NOMO-1 treated with DMSO at 0.1 percent for 48 hours (cell line): Measurements from ENCODE around the gene IFNLR1.

ENCODE experiments used
- DNase-seq: peaks from one replicate; lab custom pipeline; 2025; ENCODE audit not compliant: unreplicated experiment; lab: John Stamatoyannopoulos, UW

Gene IFNLR1

GRCh38 chr1:24124980-24125379, 62.1 kb downstream of the IFNLR1 start:
- no peak for DNase-seq

- DNase-seq, result no peak
These were observed 63.5 kb downstream of the IFNLR1 start for GRCh38 chr1:24123611-24124010.

GRCh38 chr1:24122776-24123175, 64.3 kb downstream of the IFNLR1 start:
- no peak for DNase-seq

DNA sequence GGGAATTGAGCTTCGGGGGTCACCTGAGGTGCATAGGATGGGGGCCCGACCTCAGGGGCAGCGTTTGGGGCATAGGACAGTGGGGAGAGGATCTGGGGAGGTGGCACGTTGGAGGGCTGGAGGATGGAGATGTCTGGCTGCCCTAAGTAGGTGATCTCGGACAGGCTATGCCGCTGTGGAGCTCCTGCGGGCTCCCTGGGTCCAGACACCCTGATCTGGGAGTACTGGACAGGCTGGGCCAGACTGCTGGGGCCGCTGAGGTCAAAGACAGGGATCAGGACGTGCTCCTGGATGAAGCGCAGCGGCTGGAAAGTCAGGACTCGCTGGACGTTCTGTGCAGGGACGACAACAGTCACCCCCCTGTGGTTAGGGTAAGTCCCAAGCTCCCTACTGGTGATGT, 65.7 kb downstream of the IFNLR1 start:
- no peak for DNase-seq

DNA sequence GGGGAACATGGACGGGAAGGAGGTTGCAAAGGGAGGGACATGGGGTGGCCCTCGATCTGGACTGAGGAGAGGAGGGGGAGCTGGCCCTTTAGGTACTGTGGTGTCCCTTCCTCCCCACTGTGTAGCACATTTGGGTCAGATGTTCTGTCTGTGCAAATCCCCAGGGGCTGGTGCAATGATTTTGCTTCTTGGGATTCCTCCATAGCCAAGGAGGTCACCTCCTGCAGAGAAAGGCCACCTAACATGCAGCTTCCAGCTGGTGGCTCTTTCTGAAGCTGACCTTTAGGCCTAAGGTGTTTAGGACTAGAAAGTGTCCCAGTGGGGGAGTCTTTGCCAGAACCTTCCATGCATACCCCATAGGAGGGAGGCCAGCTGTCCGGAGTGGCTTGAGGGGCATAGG, 66.1 kb downstream of the IFNLR1 start:
- DNase-seq, result no peak

GRCh38 chr1:24119859-24120756, 67.0 kb downstream of the IFNLR1 start:
- no peak for DNase-seq

DNA sequence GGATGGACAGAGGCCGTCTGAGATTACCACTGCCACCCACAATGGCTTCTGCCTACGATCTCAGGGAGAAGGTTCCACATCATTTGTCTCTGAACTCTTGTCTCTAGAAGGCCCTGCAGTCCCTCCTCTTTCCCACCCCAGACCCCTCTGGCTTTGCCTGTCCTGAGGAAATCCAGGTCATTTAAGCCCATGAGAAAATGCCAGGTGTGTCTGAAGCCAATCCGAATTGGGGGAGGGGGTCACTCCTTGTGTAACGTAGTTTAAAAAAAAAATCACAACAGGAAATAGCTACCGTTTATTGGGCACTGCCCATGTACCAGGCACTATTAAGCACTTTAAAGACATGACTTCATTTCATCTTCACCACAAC, 67.6 kb downstream of the IFNLR1 start:
- DNase-seq, result no peak

DNA sequence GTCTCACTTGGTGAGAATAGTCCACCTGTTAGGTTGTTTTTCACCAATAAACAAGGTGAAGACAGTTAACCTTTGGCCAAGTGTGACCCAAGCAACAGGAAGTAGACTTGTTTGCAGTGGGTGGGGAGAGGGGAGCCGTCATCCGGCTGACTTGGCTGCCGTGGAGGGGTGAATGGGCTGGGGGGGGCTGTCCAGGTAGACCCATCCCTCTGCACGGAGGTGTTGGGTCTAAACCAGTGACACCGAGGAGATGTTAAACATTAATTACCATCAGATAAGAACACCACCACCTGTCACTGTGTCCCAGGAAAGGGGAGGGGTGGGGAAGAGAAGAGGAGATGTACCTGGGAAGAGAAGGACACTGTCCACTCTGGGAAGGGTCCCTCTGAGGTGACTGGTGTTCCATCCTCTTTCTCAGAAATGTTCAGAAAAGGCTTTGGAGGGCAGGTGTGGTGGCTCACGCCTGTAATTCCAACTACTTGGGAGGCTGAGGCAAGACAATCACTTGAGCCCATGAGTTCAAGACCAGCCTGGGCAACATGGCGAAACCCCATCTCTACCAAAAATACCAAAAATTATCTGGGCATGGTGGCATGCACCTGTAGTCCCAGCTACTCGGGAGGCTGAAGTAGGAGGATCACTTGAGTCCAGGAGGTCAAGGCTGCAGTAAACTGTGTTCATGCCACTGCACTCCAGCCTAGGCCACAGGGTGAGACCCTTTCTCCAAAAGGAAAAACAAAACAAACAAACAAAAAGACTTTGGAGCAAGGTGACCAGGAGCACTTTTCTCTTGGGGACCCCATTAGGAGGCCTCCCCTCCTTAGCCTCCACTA, 68.5 kb downstream of the IFNLR1 start:
- DNase-seq, result no peak

DNA sequence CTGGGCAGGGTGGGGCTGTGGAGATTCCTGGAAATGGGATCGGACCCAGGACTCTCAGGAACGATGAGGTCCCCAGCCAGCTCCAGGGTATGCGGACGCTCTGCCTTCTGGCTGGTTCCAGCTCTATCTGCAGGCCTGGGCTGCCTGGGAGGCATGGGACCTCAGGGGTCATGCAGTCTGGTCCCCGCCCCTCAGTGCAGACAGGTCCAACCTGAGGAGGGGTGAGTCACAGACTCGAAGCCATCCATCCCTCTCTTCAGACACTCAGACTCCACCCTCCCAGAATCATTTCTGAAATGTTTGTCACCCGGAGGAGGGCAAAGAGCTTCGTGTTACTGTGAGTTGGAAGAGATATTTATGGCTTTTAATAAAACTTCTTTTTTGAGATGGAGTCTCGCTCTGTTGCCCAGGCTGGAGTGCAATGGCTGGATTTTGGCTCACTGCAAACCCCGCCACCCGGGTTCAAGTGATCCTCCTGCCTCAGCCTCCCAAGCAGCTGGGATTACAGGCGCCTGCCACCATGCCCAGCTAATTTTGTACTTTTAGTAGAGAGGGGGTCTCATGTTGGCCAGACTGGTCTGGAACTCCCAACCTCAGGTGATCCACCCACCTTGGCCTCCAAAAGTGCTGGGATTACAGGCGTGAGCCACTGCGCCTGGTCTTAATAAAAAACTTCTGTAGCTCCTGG, 69.2 kb downstream of the IFNLR1 start:
- no peak for DNase-seq

DNA sequence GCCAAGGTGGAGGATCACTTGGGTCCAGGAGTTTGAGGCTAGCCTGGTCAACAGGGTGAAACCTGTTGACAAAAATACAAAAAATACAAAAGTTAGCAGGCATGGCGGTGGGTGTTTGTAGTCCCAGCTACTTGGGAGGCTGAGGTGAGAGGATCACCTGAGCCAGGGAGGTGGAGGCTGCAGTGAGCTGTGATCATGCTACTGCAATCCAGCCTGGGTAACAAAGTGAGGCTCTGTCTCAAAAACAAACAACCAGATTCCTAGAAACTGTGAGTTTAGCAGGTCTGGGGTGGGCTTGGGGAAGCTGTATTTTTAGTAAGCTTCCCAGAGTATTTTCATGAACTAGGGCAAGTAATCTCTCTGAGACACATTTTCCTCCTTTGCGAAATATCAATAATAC, 70.0 kb downstream of the IFNLR1 start:
- DNase-seq, result no peak

GRCh38 chr1:24114753-24115152, 72.3 kb downstream of the IFNLR1 start:
- DNase-seq, result no peak

GRCh38 chr1:24113641-24114033, 73.5 kb downstream of the IFNLR1 start:
- no peak for DNase-seq

DNA sequence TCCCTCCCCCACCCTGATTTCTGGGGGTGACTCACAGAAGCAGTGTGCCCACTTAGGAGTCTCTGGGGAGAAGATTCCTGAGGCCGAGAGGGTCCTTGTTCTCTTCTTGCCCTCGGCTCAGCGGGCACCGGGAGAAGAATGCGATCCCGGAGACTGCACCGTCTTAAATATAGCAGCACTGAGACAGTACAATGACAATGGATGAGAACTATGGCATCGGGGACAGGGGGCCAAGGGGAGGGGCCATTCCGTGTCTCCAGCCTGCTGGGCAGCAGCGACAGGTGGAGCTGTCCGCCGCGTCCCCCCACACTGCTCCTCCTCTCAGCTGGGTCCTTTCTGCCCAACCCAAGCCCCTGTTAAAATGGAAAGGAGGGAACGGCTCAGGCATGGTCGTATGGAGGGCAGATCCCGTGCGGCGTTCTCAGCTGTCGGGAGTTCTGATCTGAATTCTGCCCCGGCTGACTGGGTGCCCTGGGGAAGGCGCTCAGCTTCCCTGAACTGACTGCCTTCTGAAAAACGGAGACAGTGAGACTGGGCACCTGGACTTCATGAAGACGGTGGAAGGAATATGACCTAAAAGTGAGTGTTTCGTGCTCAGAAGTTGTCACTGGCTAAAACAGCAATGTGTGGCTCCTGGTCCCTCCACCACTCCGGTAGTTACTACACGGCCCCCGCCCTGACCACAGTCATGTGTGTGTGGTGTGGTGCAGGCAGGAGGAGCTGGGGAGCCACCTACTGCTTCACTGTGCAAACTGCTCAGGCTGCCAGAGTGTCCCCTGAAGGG, 74.9 kb downstream of the IFNLR1 start, which contains the start of gene MYOM3:
TSS of gene MYOM3 (minus strand) at position 140 of the 784 bp plus-strand sequence. CDS start 3,499 bp downstream, outside the sequence.
- peak; percentile 61 for DNase-seq

DNA sequence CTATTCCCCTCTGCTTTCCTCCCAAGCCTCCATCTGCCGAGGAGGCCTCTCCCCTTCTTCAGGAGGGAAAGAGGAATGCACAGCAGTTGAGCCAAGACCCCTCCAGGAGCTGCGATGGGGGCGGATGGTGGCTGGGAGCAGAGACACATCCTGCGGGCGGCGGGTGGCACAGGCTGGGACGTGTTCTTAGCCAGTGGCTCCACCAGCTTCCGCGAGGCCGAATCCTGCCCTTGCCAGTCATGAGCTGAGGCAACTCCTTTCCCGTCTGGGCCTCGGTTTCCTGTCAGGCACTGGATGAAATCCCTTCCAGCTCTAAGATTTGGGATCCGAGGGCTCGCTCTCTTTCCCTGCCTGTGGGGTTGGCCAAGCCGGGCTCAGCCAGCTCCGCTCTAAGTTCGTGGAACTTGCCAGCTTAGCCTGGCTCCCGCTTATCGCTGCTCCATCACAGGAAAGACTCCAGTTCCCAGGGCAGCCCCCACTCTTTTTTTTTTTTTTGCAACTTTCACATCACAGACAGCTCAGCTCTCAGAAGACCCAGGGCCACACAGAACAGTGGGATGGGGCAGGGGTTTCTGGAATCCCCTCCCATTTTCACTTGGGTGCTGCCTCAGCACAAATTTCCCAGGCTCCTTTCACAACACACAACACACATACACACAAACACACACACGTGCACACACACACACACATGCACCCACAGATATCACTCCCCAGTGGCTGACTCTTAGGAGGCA, 75.7 kb downstream of the IFNLR1 start:
- DNase-seq, result no peak

DNA sequence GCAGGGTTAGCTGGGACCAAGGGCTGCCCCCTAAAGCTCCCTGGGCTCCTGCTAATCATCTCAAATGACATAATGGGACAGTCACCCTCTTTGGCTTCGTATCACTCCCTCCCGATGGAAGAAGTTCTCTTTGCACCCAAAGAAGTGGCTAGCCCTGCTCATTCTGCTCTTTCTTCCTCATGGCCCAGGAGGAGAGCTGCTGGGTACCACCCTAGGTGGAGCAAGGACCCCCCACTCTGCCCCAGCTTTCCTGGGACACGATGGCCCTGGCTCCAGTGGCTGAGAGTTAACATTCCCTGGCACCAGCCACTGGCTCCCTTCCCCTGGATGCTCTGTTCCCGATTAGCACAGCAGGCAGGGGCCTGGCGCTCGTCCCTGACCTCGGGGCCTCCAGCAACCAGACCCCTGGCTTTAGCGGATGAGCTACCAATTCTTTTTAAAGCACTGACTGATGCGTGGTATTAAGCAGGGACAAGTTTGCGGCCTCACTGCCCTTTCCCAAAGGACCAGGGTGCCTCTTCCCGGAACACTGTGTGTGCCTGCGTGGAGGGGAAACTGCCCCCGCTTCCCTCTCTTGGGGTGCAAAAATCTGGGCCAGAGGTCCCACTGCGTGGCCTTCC, 76.3 kb downstream of the IFNLR1 start:
- DNase-seq, result no peak

DNA sequence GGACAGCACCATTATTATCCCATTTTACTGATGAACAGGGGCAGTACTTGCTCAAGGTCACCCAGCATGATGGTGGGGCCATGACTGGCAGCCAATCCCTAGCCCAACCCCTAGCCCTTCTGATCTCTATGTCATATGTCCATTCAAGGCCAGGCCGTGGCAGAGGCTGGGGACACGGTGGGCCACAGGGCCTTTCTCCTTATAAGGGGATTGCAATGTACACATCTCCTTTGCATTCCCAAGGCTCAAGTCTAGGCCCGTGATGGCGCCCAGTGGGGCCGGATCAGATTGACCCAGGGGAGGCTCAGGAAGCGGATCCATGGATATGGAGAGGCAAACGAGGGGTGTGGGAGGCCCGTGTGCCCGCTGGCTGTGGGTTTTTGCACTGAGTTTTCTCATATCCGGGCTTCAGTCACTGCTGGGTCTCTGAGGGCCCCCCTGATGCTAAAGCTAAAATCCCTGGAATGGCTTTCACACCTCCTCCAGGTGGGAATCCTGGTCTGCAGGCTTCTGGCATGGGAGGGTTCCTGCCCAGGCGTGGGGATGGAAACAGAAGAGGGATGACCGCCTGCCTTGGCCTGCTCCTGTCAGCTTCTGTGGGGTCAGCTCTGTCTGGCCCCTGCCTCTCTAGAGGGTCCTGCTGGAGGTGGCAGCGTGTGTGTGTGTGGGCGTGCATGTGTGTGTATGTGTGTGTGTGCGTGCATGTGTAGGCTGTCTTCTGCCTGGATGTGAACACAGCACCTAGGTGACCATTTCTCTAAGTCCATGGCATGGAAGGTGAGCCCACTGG, 77.2 kb downstream of the IFNLR1 start:
- DNase-seq, result no peak

GRCh38 chr1:24109166-24109483, 78.0 kb downstream of the IFNLR1 start:
- DNase-seq, result no peak

- DNase-seq, result no peak
These were observed 78.5 kb downstream of the IFNLR1 start for GRCh38 chr1:24108334-24109165.
